Breast epithelium (tissue), 4 donors: ENCODE data around the gene APBA3. TPM values are rescaled to one million over a fixed set of nuclear protein-coding genes. Genes with fewer than 3 reads are reported as not detected.

Source experiments
- DNase-seq, 2 donors: peaks; one replicate each; pipeline ENCODE4 v3.0.0-alpha.2; 2019; ENCODE audit warnings: low spot score in 2 of 2
- H3K27ac ChIP-seq, 2 donors: fragments of 200-600 bp; sonication (generic) in 1 of 2; one replicate each; pipeline ENCODE4 v1.5.1; 2016 to 2019; ENCODE audit warnings: mild to moderate bottlenecking in 1 of 2
- H3K27me3 ChIP-seq, 2 donors: fragments of 200-600 bp; sonication (generic) in 1 of 2; one replicate each; pipeline versions ENCODE4 v1.5.1 to v1.6.0; 2017 to 2019; ENCODE audit warnings: control low read depth in 1 of 2, mild to moderate bottlenecking in 1 of 2
- H3K36me3 ChIP-seq: fragments of 200-600 bp; one replicate; pipeline ENCODE4 v1.5.1; 2019
- H3K4me1 ChIP-seq, 2 donors: fragments of 200-600 bp; sonication (generic); one replicate each; pipeline ENCODE4 v1.5.1; 2016 to 2019; ENCODE audit warnings: control low read depth in 1 of 2
- H3K4me3 ChIP-seq, 3 donors: fragments of 200-600 bp; sonication (generic); 1 replicate in 2 of 3; 2 replicates in 1 of 3; pipeline ENCODE4 v1.5.1; 2016 to 2019; ENCODE audit warnings: mild to moderate bottlenecking in 3 of 3, moderate library complexity in 2 of 3
- H3K9me3 ChIP-seq, 2 donors: fragments of 200-600 bp; sonication (generic) in 1 of 2; one replicate each; pipeline ENCODE4 v1.5.1; 2016 to 2019; ENCODE audit warnings: control low read depth in 1 of 2
- CTCF ChIP-seq, 3 donors: fragments of 450-650 bp; IDR thresholded peaks; one replicate each; pipeline ENCODE4 v1.5.1; 2016 to 2017; ENCODE audit warnings: antibody characterized with exemption in 3 of 3, mild to moderate bottlenecking in 3 of 3, moderate library complexity in 3 of 3
- POLR2A ChIP-seq: fragments of 450-650 bp; IDR thresholded peaks from one replicate; pipeline ENCODE4 v1.6.1; 2016; ENCODE audit warnings: antibody characterized with exemption, mild to moderate bottlenecking, moderate library complexity
- POLR2AphosphoS5 ChIP-seq, 3 donors: sonication (generic); formaldehyde crosslinking; IDR thresholded peaks; one replicate each; pipeline ENCODE4 v1.6.1; 2017; ENCODE audit warnings: antibody characterized with exemption in 3 of 3
- intact Hi-C: fragments of 100-400 bp; cut with DNase I; formaldehyde crosslinking; loops from one replicate; pipeline ENCODE4 v1.15.1; 2023; ENCODE audit warnings: low total_unique reads
- total RNA-seq, 3 donors: library from RNA; depleted of rRNA; stranded (reverse); fragments of >200 nt; gene quantifications; one replicate each; pipeline ENCODE4 v1.1.0, GENCODE V29; 2016

The APBA3 gene
- total RNA-seq, 3 donors from 2014 or later = 24.0 to 24.9 (median 24.6) TPM

- peaks cover 6% of the 10 kb centered on the region in 2 donors for H3K9me3 ChIP-seq
- H3K4me3 ChIP-seq = no peak overlapping the region
- TF ChIP-seq POLR2AphosphoS5 (IDR thresholded peaks at IDR 0.05) = no peak
- no peak for TF ChIP-seq CTCF (IDR thresholded peaks at IDR 0.05)
- TF ChIP-seq POLR2A = no peak
- H3K27ac ChIP-seq = no peak overlapping the region
- H3K4me1 ChIP-seq = no peaks in the 10 kb centered on the region
- no peaks in the 10 kb centered on the region for H3K27me3 ChIP-seq
- no peaks in the 10 kb centered on the region for H3K36me3 ChIP-seq
- no peak for DNase-seq
- intact Hi-C loops = no loop called here
Observed at GRCh38 chr19:3733549-3734309, 27.8 kb downstream of the APBA3 start.

- Histone ChIP-seq H3K36me3 (no peaks in the 10 kb centered on the region), H3K27ac (no peak overlapping the region), H3K27me3 (no peaks in the 10 kb centered on the region), H3K4me3 (no peak overlapping the region), H3K4me1 (no peaks in the 10 kb centered on the region), H3K9me3 (peaks cover 6% of the 10 kb centered on the region in 2 donors)
- TF ChIP-seq CTCF (IDR thresholded peaks at IDR 0.05) (no peak), POLR2AphosphoS5 (IDR thresholded peaks at IDR 0.05) (no peak), POLR2A (no peak)
- no peak for DNase-seq
- intact Hi-C loops = no loop called here
Observed at GRCh38 chr19:3732108-3732507, 29.4 kb downstream of the APBA3 start.

GRCh38 chr19:3730457-3730958 lies 31.0 kb downstream of the APBA3 start:
- DNase-seq = no peak
- Histone ChIP-seq H3K27me3 (no peaks in the 10 kb centered on the region), H3K27ac (no peak overlapping the region), H3K4me3 (no peak overlapping the region), H3K4me1 (no peaks in the 10 kb centered on the region), H3K9me3 (peaks cover 6% of the 10 kb centered on the region in 2 donors), H3K36me3 (no peaks in the 10 kb centered on the region)
- no peak for TF ChIP-seq POLR2AphosphoS5 (IDR thresholded peaks at IDR 0.05)
- TF ChIP-seq POLR2A = no peak
- no peak for TF ChIP-seq CTCF (IDR thresholded peaks at IDR 0.05)
- intact Hi-C loops = no loop called here

- peaks cover 3 to 16% of the 10 kb centered on the region in 2 donors for H3K27me3 ChIP-seq
- no peak overlapping the region for H3K4me3 ChIP-seq
- peak; percentile 30 to 79 for DNase-seq
- TF ChIP-seq CTCF (IDR thresholded peaks at IDR 0.05) (no peak), POLR2A (no peak), POLR2AphosphoS5 (IDR thresholded peaks at IDR 0.05) (no peak)
- no peak overlapping the region for H3K27ac ChIP-seq
- H3K9me3 ChIP-seq = peaks cover 6% of the 10 kb centered on the region in 2 donors
- no peaks in the 10 kb centered on the region for H3K4me1 ChIP-seq
- no peaks in the 10 kb centered on the region for H3K36me3 ChIP-seq
- intact Hi-C loops = no loop called here
Observed at GRCh38 chr19:3725640-3726310, 35.7 kb downstream of the APBA3 start.

- peaks cover 6% of the 10 kb centered on the region in 2 donors for H3K9me3 ChIP-seq
- intact Hi-C loops = no loop called here
- H3K27ac ChIP-seq = no peak overlapping the region
- no peaks in the 10 kb centered on the region for H3K36me3 ChIP-seq
- H3K4me3 ChIP-seq = no peak overlapping the region
- no peak for DNase-seq
- no peaks in the 10 kb centered on the region for H3K4me1 ChIP-seq
- H3K27me3 ChIP-seq = peaks cover 3 to 21% of the 10 kb centered on the region in 2 donors
- TF ChIP-seq CTCF (IDR thresholded peaks at IDR 0.05) (no peak), POLR2A (no peak)
Observed at GRCh38 chr19:3725121-3725520, 36.4 kb downstream of the APBA3 start.
